HepG2 (cell line): ENCODE results near the gene MED23. TPM values are rescaled to one million over a fixed set of nuclear protein-coding genes. Genes with fewer than 3 reads are reported as not detected.

ENCODE experiments used
- ATF6 ChIP-seq: sonication (generic); formaldehyde crosslinking; conservative IDR thresholded peaks from 2 replicates; pipeline ENCODE4 v1.4.0; 2020; ENCODE audit warnings: missing genetic modification reagents
- CBX2 ChIP-seq, 2 experiments: fragments of 200-600 bp in 1 of 2; sonication (generic); formaldehyde crosslinking in 1 of 2; IDR thresholded peaks; 2 replicates each; pipeline versions ENCODE4 v1.7.0 to v1.8.1; 2018 to 2022; ENCODE audit warnings: low read depth in 2 of 2, low read length in 1 of 2, mild to moderate bottlenecking in 1 of 2, missing genetic modification reagents in 1 of 2
- CENPX ChIP-seq: sonication (generic); formaldehyde crosslinking; IDR thresholded peaks from 2 replicates; pipeline ENCODE4 v1.9.0; 2021; ENCODE audit warnings: mild to moderate bottlenecking, missing genetic modification reagents, moderate library complexity
- ELF1 ChIP-seq: sonication (generic); formaldehyde crosslinking; IDR thresholded peaks from 2 replicates; pipeline ENCODE4 v1.4.0; 2020; ENCODE audit warnings: missing genetic modification reagents
- JUNB ChIP-seq: sonication (generic); formaldehyde crosslinking; IDR thresholded peaks from 2 replicates; pipeline ENCODE4 v1.8.0; 2022; ENCODE audit warnings: missing genetic modification reagents, mild to moderate bottlenecking, borderline replicate concordance
- KLF9 ChIP-seq: IDR thresholded peaks from 2 replicates; pipeline ENCODE4 v1.6.1; 2016; ENCODE audit warnings: low read depth
- MEIS2 ChIP-seq: sonication (generic); formaldehyde crosslinking; IDR thresholded peaks from 2 replicates; pipeline ENCODE4 v1.9.0; 2021; ENCODE audit warnings: mild to moderate bottlenecking, missing genetic modification reagents
- NFKB2 ChIP-seq: sonication (generic); formaldehyde crosslinking; IDR thresholded peaks from 2 replicates; pipeline ENCODE4 v1.4.0; 2020; ENCODE audit warnings: missing genetic modification reagents, borderline replicate concordance
- POLR2G ChIP-seq: fragments of 200-400 bp; formaldehyde crosslinking; IDR thresholded peaks from 2 replicates; pipeline ENCODE4 v1.6.1; 2018; ENCODE audit warnings: mild to moderate bottlenecking, low read depth, low read length, moderate library complexity
- SIX4 ChIP-seq: sonication (generic); formaldehyde crosslinking; IDR thresholded peaks from 2 replicates; pipeline ENCODE4 v1.4.0; 2020; ENCODE audit warnings: missing genetic modification reagents
- SNRNP70 ChIP-seq: fragments of 200-400 bp; formaldehyde crosslinking; IDR thresholded peaks from 2 replicates; pipeline ENCODE4 v1.6.1; 2017; ENCODE audit warnings: mild to moderate bottlenecking, low read depth, low read length, moderate library complexity
- U2AF1 ChIP-seq: fragments of 200-400 bp; formaldehyde crosslinking; optimal IDR thresholded peaks from 2 replicates; pipeline ENCODE3; 2017; ENCODE audit warnings: mild to moderate bottlenecking, low read depth, low read length
- ZBTB14 ChIP-seq: sonication (generic); formaldehyde crosslinking; IDR thresholded peaks from 2 replicates; pipeline ENCODE4 v1.4.0; 2020; ENCODE audit warnings: missing genetic modification reagents
- ZKSCAN8 ChIP-seq: IDR thresholded peaks from 2 replicates; pipeline ENCODE4 v1.6.1; 2016; ENCODE audit warnings: borderline replicate concordance, missing genetic modification reagents, missing compliant biosample characterization
- ZNF296 ChIP-seq: sonication (generic); formaldehyde crosslinking; conservative IDR thresholded peaks from 2 replicates; pipeline ENCODE4 v1.5.0; 2020; ENCODE audit warnings: mild to moderate bottlenecking, missing genetic modification reagents
- ZNF430 ChIP-seq: sonication (generic); formaldehyde crosslinking; IDR thresholded peaks from 2 replicates; pipeline ENCODE4 v1.9.0; 2021; ENCODE audit warnings: mild to moderate bottlenecking, missing genetic modification reagents
- ZNF607 ChIP-seq: sonication (generic); formaldehyde crosslinking; IDR thresholded peaks from 2 replicates; pipeline ENCODE4 v1.5.1; 2020; ENCODE audit warnings: missing genetic modification reagents, mild to moderate bottlenecking, borderline replicate concordance
- polyA plus RNA-seq, 8 experiments: library from polyadenylated mRNA; depleted of rRNA in 3 of 8; stranded (reverse) in 7 of 8; unstranded in 1 of 8; fragments of >200 nt; fragmentation: Illumina TruSeq in 4 of 8; extraction: Trizol in 4 of 8; gene quantifications; 2 replicates each; pipeline versions ENCODE4 v1.2.1 to v1.2.3, GENCODE V29; 2011 to 2016; ENCODE audit warnings: low read depth in 4 of 8, missing spikeins in 1 of 8, mixed read lengths in 1 of 8; ENCODE audit not compliant: insufficient read depth in 1 of 8
- total RNA-seq, 5 experiments: library from RNA; depleted of rRNA; stranded (reverse); fragments of >200 nt; fragmentation: Illumina TruSeq; extraction: Trizol; gene quantifications; 2 replicates each; pipeline ENCODE4 v1.2.3, GENCODE V29; 2016; ENCODE audit warnings: low read depth in 1 of 5
- TF ChIP-seq, protein P1 (sequence below): sonication (generic); formaldehyde crosslinking; IDR thresholded peaks from 2 replicates; pipeline ENCODE4 v1.5.0; 2020; ENCODE audit warnings: missing genetic modification reagents, mild to moderate bottlenecking, borderline replicate concordance
- TF ChIP-seq, protein P2 (sequence below): sonication (generic); formaldehyde crosslinking; IDR thresholded peaks from 2 replicates; pipeline ENCODE4 v1.4.0; 2020; ENCODE audit warnings: mild to moderate bottlenecking, missing genetic modification reagents

The MED23 gene
- total and polyA plus RNA-seq, 2 of the 13 experiments (the other 11 are each of a cell fraction or from before 2014, with no cell fraction given): 34.9 to 50.5 TPM

GRCh38 chr6:131635384-131636340, 7.6 kb upstream of the MED23 start (continued):
- TF ChIP-seq, protein P1, sequence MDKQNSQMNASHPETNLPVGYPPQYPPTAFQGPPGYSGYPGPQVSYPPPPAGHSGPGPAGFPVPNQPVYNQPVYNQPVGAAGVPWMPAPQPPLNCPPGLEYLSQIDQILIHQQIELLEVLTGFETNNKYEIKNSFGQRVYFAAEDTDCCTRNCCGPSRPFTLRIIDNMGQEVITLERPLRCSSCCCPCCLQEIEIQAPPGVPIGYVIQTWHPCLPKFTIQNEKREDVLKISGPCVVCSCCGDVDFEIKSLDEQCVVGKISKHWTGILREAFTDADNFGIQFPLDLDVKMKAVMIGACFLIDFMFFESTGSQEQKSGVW: no peak
- 0 out of 2 replicates have a peak, but pooled peaks have one; percentile 60 for TF ChIP-seq NFKB2 (CRISPR knock-in tag)
- no peak for TF ChIP-seq JUNB
- TF ChIP-seq SNRNP70: no peak
- TF ChIP-seq CBX2 (IDR thresholded peaks at IDR 0.05; ENCODE audit: low read depth, low read length): no peak
- no peak for TF ChIP-seq CBX2 (CRISPR knock-in tag; IDR thresholded peaks at IDR 0.05; ENCODE audit: low read depth)
- TF ChIP-seq POLR2G: peak; percentile 87
- 0 out of 2 replicates have a peak, but pooled peaks have one; percentile 37 for TF ChIP-seq ZKSCAN8 (CRISPR knock-in tag)
- TF ChIP-seq, protein P2, sequence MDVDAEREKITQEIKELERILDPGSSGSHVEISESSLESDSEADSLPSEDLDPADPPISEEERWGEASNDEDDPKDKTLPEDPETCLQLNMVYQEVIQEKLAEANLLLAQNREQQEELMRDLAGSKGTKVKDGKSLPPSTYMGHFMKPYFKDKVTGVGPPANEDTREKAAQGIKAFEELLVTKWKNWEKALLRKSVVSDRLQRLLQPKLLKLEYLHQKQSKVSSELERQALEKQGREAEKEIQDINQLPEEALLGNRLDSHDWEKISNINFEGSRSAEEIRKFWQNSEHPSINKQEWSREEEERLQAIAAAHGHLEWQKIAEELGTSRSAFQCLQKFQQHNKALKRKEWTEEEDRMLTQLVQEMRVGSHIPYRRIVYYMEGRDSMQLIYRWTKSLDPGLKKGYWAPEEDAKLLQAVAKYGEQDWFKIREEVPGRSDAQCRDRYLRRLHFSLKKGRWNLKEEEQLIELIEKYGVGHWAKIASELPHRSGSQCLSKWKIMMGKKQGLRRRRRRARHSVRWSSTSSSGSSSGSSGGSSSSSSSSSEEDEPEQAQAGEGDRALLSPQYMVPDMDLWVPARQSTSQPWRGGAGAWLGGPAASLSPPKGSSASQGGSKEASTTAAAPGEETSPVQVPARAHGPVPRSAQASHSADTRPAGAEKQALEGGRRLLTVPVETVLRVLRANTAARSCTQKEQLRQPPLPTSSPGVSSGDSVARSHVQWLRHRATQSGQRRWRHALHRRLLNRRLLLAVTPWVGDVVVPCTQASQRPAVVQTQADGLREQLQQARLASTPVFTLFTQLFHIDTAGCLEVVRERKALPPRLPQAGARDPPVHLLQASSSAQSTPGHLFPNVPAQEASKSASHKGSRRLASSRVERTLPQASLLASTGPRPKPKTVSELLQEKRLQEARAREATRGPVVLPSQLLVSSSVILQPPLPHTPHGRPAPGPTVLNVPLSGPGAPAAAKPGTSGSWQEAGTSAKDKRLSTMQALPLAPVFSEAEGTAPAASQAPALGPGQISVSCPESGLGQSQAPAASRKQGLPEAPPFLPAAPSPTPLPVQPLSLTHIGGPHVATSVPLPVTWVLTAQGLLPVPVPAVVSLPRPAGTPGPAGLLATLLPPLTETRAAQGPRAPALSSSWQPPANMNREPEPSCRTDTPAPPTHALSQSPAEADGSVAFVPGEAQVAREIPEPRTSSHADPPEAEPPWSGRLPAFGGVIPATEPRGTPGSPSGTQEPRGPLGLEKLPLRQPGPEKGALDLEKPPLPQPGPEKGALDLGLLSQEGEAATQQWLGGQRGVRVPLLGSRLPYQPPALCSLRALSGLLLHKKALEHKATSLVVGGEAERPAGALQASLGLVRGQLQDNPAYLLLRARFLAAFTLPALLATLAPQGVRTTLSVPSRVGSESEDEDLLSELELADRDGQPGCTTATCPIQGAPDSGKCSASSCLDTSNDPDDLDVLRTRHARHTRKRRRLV (CRISPR knock-in tag): no peak
- no peak for TF ChIP-seq CENPX (CRISPR knock-in tag)
- TF ChIP-seq SIX4 (CRISPR knock-in tag): peak; percentile 11; the same call in 1 of the 2 replicates
- peak; percentile 90 for TF ChIP-seq ZNF607 (CRISPR knock-in tag)
- TF ChIP-seq ELF1 (CRISPR knock-in tag): no peak
- peak; percentile 69 for TF ChIP-seq ATF6
- TF ChIP-seq ZNF430 (CRISPR knock-in tag): peak; percentile 92
- TF ChIP-seq U2AF1: no peak
- no peak for TF ChIP-seq ZNF296 (CRISPR knock-in tag)
- TF ChIP-seq KLF9: no peak
- no peak for TF ChIP-seq ZBTB14
- peak; percentile 70; the same call in 1 of the 2 replicates for TF ChIP-seq MEIS2
